GM10266 (cell line): ENCODE results near the gene TGFBR3.

Source experiments
- DNase-seq: peaks from one replicate; pipeline ENCODE4 v3.0.0; 2012; ENCODE audit errors: extremely low spot score
- CTCF ChIP-seq: IDR thresholded peaks from 2 replicates; pipeline ENCODE4 v1.5.1; 2012; ENCODE audit warnings: mild to moderate bottlenecking, low read depth; ENCODE audit not compliant: control insufficient read depth, insufficient read depth; ENCODE audit errors: missing control alignments

The TGFBR3 gene

DNA sequence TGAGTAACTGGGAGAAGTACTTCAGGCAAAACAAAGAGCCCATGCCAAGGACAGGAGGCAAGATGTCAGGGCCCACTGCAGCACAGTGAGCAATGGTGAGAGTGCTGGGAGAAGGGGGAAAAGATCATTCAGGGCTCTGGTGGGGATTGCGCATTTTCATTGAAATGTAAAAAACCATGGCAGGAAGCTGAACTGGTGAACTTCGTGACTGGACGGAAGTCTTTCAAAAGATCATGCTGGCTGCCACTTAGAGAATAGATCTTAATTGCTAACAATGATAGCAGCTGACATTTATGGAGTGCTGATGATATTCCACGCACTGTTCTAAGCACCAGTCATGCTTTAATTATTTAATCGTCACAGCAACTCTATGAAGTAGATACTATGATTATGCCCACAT, 107.0 kb downstream of the TGFBR3 start:
- TF ChIP-seq CTCF = no peak
- no peak for DNase-seq

DNA sequence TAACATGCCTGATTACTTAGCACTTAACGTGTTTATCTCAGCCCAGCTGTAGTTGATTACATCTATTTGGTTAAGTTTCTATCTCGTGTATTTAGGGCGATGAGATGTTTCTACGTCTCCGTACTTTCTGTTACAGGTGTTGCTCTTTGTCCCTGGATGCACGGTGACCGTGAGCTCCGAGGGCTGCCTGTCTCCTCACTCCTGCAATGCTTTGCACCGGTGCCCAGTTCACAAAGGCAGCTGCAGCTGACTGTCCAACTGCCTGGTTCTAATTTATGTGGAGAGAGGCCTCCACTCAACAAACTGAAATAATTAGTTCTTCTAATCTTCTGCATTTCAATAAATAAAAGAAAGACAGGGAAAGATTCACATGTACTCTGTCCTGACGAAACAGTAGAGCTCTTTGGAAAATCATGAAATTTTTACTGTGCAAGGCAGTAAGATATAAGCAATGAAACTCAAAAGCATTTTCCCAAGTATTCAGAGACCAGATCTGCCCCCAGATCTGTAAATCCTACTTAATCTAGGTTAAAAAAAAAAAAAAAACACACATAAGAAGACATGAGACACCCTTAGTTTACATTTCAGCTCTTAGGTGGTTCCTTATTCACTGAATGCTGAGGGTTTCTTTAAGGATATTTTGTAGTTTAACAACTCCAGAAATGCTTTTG, 108.2 kb downstream of the TGFBR3 start:
- DNase-seq = no peak

GRCh38 chr1:91777196-91777595, 108.8 kb downstream of the TGFBR3 start:
- TF ChIP-seq CTCF = no peak
- DNase-seq = no peak

More for the DNA sequence above, 108.2 kb downstream of the TGFBR3 start:
- no peak for TF ChIP-seq CTCF

- DNase-seq = no peak
- no peak for TF ChIP-seq CTCF
Observed at GRCh38 chr1:91776068-91776794, 109.7 kb downstream of the TGFBR3 start.

DNA sequence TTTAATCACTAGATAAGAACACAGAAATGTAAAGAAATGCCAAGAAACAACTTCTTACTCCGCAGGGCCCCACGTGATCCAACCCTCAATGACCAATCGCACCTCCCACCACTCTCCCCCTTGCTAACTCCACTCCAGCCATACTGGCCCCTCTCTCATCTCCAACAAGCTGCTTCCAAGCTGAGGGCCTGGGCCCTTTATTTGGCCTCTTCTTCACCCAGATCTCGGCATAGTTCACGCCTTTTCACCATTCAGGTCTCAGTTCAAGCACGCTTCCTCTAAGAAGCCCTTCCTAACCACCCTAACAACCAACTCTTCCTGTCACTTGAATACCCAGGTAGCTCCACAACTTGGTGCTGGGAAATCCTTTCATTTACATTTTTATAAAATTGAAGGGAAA, 110.7 kb downstream of the TGFBR3 start:
- DNase-seq = no peak
- TF ChIP-seq CTCF = no peak

GRCh38 chr1:91774520-91775203, 111.3 kb downstream of the TGFBR3 start:
- DNase-seq = no peak
- no peak for TF ChIP-seq CTCF

DNA sequence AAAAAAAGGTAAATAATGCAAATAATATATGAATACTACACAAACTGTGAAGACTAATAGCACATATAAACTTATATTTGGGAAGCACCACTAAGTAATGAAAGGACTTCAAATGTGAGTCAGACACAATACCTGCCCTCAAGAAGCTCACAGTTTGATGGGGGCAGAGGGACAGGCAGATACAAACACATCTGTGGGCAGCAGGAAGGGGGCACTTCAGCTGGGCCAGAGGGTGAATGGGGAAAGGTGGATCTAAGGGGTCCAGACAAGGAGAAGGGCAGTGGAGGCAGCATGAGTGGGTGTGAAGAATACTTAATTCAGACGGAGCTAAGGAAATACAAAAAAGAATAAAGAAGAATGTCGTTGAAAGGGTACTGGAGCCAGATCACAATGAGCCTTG, 114.2 kb downstream of the TGFBR3 start:
- no peak for DNase-seq
- TF ChIP-seq CTCF = no peak
